HUDEP-2 (cell line): ENCODE results near the gene NOS3.
"Not testable (repeated sequence)": the region's sequence is repeated elsewhere in the genome, so short reads cannot be mapped to it uniquely, and the experiment has no call there.

Experiments used
- DNase-seq, 76 experiments: peaks; one replicate each; lab custom pipeline; 2025; ENCODE audit not compliant: unreplicated experiment in 76 of 76; lab: John Stamatoyannopoulos, UW

The NOS3 gene

GRCh38 chr7:150997817-150998216, 7.0 kb downstream of the NOS3 start:
- no peak for DNase-seq

GRCh38 chr7:150998341-150998740, 7.5 kb downstream of the NOS3 start:
- DNase-seq: no peak

GRCh38 chr7:150999001-150999400, 8.2 kb downstream of the NOS3 start:
- no peak for DNase-seq

- DNase-seq: no peak
Measured at GRCh38 chr7:150999497-151000230, 8.8 kb downstream of the NOS3 start.

GRCh38 chr7:151000897-151001495, 10.2 kb downstream of the NOS3 start:
- no peak for DNase-seq

GRCh38 chr7:151001546-151001945, 10.7 kb downstream of the NOS3 start:
- DNase-seq: no peak

- no peak for DNase-seq
Measured at GRCh38 chr7:151003572-151003971, 12.8 kb downstream of the NOS3 start.

- no peak for DNase-seq
Measured at GRCh38 chr7:151005566-151005965, 14.7 kb downstream of the NOS3 start.

- DNase-seq: no peak
Measured at GRCh38 chr7:151006590-151007300, 15.9 kb downstream of the NOS3 start.

- peak in 17 of 76 experiments; percentile 14 to 49 (median 33) for DNase-seq
Measured at GRCh38 chr7:151007469-151007898, 16.7 kb downstream of the NOS3 start.

GRCh38 chr7:151008143-151008510, 17.3 kb downstream of the NOS3 start:
- peak in 74 of 76 experiments; percentile 28 to 87 (median 67) for DNase-seq

GRCh38 chr7:151008511-151009323, 17.9 kb downstream of the NOS3 start:
- DNase-seq: peak in 75 of 76 experiments; percentile 74 to 98 (median 94)

- DNase-seq: peak in 28 of 76 experiments; percentile 12 to 80 (median 43)
Measured at GRCh38 chr7:151009327-151010036, 18.7 kb downstream of the NOS3 start.

GRCh38 chr7:151010037-151010306, 19.2 kb downstream of the NOS3 start:
- DNase-seq: no peak

GRCh38 chr7:151010307-151011096, 19.7 kb downstream of the NOS3 start:
- peak in 12 of 76 experiments; percentile 5 to 65 (median 45) for DNase-seq

GRCh38 chr7:151011097-151011409, 20.2 kb downstream of the NOS3 start:
- peak in 5 of 76 experiments; percentile 13 to 43 (median 33) for DNase-seq

- DNase-seq: not testable (repeated sequence)
Measured at GRCh38 chr7:151011616-151012015, 20.8 kb downstream of the NOS3 start.

GRCh38 chr7:151012031-151012692, 21.3 kb downstream of the NOS3 start:
- DNase-seq: no peak

- DNase-seq: peak in 29 of 76 experiments; percentile 9 to 56 (median 29)
Measured at GRCh38 chr7:151012911-151013347, 22.1 kb downstream of the NOS3 start.
